T-cell (primary cell): Measurements from ENCODE around the gene CCDC157. TPM values are rescaled to one million over a fixed set of nuclear protein-coding genes. Genes with fewer than 3 reads are reported as not detected.

ENCODE experiments used
- ATAC-seq, 4 experiments: fragments of 200-7000 bp in 3 of 4; fragments of 150-1000 bp in 1 of 4; cut with Tn5 transposase; replicated peaks in 1 of 4; 1 replicate in 3 of 4; 2 replicates in 1 of 4; pipeline ENCODE4 v1.10.0; 2021; ENCODE audit warnings: moderate library complexity in 3 of 4, mild to moderate bottlenecking in 2 of 4, moderate number of reproducible peaks in 1 of 4
- CTCF ChIA-PET, 2 donors: fragments of 300-600 bp; sonication (Branson Sonifier 250); formaldehyde crosslinking; loops; one replicate each; lab custom pipeline; 2022; ENCODE audit warnings: antibody characterized with exemption in 2 of 2; lab: Charles Lee
- POLR2A ChIA-PET, 2 donors: fragments of 300-600 bp; sonication (Branson Sonifier 250); formaldehyde crosslinking; loops; one replicate each; lab custom pipeline; 2022; ENCODE audit warnings: antibody characterized with exemption in 2 of 2; lab: Charles Lee
- DNase-seq, 35 experiments: peaks; one replicate each; pipeline versions ENCODE4 v3.0.0 to v3.0.0-alpha.2; 2013 to 2023
- H3K27ac ChIP-seq: one replicate; pipeline ENCODE4 v1.5.1; 2013; ENCODE audit warnings: low read length
- H3K27me3 ChIP-seq, 2 experiments: replicated peaks in 1 of 2; 1 replicate in 1 of 2; 2 replicates in 1 of 2; pipeline versions ENCODE4 v1.6.1 to v1.7.0; 2013; ENCODE audit warnings: low read length in 1 of 2, mixed read lengths in 1 of 2; ENCODE audit not compliant: control insufficient read depth in 2 of 2, insufficient read depth in 2 of 2; ENCODE audit errors: extremely low read depth in 1 of 2
- H3K36me3 ChIP-seq, 2 donors: 1 replicate in 1 of 2; 2 replicates in 1 of 2; pipeline versions ENCODE4 v1.6.1 to v1.7.0; 2013; ENCODE audit warnings: low read length in 1 of 2; ENCODE audit not compliant: control insufficient read depth in 2 of 2, insufficient read depth in 1 of 2; ENCODE audit errors: extremely low read depth in 1 of 2
- H3K4me1 ChIP-seq, 2 experiments: 1 replicate in 1 of 2; 2 replicates in 1 of 2; pipeline versions ENCODE4 v1.6.1 to v1.7.0; 2013; ENCODE audit warnings: low read length in 2 of 2, mixed read lengths in 1 of 2; ENCODE audit not compliant: insufficient read depth in 2 of 2, control insufficient read depth in 1 of 2; ENCODE audit errors: extremely low read depth in 1 of 2
- H3K4me3 ChIP-seq, 2 donors: 1 replicate in 1 of 2; 2 replicates in 1 of 2; pipeline versions ENCODE4 v1.5.1 to v1.7.0; 2013; ENCODE audit warnings: mild to moderate bottlenecking in 2 of 2, low read length in 1 of 2, moderate library complexity in 1 of 2; ENCODE audit not compliant: control insufficient read depth in 1 of 2; ENCODE audit errors: extremely low read depth in 1 of 2
- H3K9me3 ChIP-seq: 2 replicates; pipeline ENCODE4 v1.7.0; 2013
- H3K27ac Mint-ChIP-seq, 2 donors: one replicate each; pipeline ENCODE4 v1.8.0; 2020 to 2021; ENCODE audit warnings: mild to moderate bottlenecking in 2 of 2, mixed read lengths in 2 of 2
- H3K27me3 Mint-ChIP-seq, 2 donors: one replicate each; pipeline ENCODE4 v1.8.0; 2021 to 2022; ENCODE audit warnings: mixed read lengths in 2 of 2
- H3K36me3 Mint-ChIP-seq: one replicate; pipeline ENCODE4 v1.8.0; 2021; ENCODE audit warnings: mixed read lengths
- H3K4me1 Mint-ChIP-seq, 3 donors: one replicate each; pipeline ENCODE4 v1.8.0; 2020 to 2022; ENCODE audit warnings: mixed read lengths in 3 of 3, mild to moderate bottlenecking in 1 of 3
- H3K4me3 Mint-ChIP-seq, 3 donors: one replicate each; pipeline ENCODE4 v1.8.0; 2020 to 2022; ENCODE audit warnings: mild to moderate bottlenecking in 3 of 3, mixed read lengths in 3 of 3, moderate library complexity in 3 of 3
- H3K9me3 Mint-ChIP-seq, 3 donors: one replicate each; pipeline ENCODE4 v1.8.0; 2020 to 2022; ENCODE audit warnings: mixed read lengths in 3 of 3
- WGBS: methylation state at CpG from one replicate; pipeline ENCODE4 v1.1.5; 2013; ENCODE audit warnings: missing lambda C conversion rate; ENCODE audit not compliant: insufficient coverage; 5-methylcytosine and 5-hydroxymethylcytosine counted together
- total RNA-seq, 35 experiments: library from RNA in 6 of 35; stranded (reverse) in 6 of 35; fragments of 120-200 nt in 1 of 35; gene quantifications; one replicate each; pipeline versions ENCODE4 v1.2.1 to v1.2.4 and lab custom pipeline; 2013 to 2026

Gene CCDC157
- total RNA-seq, 5 donors from 2014 or later (not counting 1 experiment from before 2014, with no cell fraction given), result 4.6 to 10.9 (median 5.1) TPM

DNA sequence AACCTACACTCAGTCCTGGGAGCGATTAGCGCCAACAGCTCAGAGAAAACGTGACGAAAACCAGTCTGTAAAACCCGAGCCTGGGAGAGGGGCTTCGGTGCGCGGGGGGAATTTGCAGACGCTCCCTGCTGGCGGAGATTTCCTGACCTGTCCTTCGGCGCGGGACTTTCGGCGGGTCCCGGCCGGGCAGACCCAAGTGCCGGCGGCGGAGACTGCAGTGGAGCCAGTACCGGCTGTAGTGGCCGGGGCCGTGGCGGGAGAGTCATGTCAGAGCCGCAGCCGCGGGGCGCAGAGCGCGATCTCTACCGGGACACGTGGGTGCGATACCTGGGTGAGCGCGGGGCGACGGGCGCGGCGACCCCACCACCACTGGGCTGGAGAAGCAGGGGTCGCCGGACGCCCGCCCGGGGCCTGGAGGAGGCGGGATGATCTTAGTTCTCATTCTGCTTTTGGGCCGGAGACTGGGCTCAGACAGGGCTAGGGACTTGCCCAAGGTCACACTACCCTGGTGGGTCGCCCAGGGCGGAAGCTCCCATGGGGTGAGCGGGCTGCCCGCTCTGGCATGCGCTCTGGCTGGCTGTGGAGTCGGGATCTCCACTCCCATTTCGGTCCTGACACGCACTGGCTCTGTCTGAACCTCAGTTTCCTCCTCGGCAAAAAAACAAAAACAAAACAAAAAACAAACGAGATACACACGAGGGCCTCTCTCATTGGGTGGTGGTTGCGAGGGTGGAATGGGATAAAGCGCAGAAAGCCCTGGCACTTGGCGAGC lies 69.0 kb downstream of the CCDC157 start, which contains the start of gene MTFP1:
Gene MTFP1 (plus strand): TSS at position 153 of the 772 bp plus-strand sequence. CDS start 112 bp downstream, at position 265.
- H3K36me3 Mint-ChIP-seq, result peaks cover 12% of the 10 kb centered on the region
- CTCF ChIA-PET, result interaction anchor here (0.6 to 2.7 kb wide), 12 partner anchors 10 to 319 kb away, joined by 3 to 12 read pairs (median 5); partner anchors contain the start of genes CASTOR1 (in 1 of the 2), RNF215 (in 1 of the 2) and SEC14L2 (in 1 of the 2)
- POLR2A ChIA-PET, result interaction anchor here in 1 of 2 donors (0.6 to 1.0 kb wide), 2 partner anchors 12 to 858 kb away, joined by 3 read pairs; no protein-coding TSS in a partner anchor

More for the DNA sequence above, 69.0 kb downstream of the CCDC157 start, which contains the start of gene MTFP1:
- ATAC-seq (peak in 1 of 4 experiments; percentile 4), DNase-seq (peak in 34 of 35 experiments; percentile 15 to 74 (median 36))
- WGBS, result under 1% methylated on average over 56 of the region's 61 CpGs
- Histone ChIP-seq H3K9me3 (no peaks in the 10 kb centered on the region), H3K27me3 (no peaks in the 10 kb centered on the region), H3K4me3 (peak within 1 kb of the TSS; percentile 82 to 90), H3K4me1 (peaks cover 16 to 52% of the 10 kb centered on the region in 2 experiments), H3K27ac (peak within 1 kb of the TSS; percentile 86), H3K36me3 (peaks cover 7 to 13% of the 10 kb centered on the region in 2 donors)
- H3K4me3 Mint-ChIP-seq, result peak within 1 kb of the TSS; percentile 92 to 97 (median 95)
- peak within 1 kb of the TSS; percentile 96 to 99 for H3K27ac Mint-ChIP-seq
- H3K9me3 Mint-ChIP-seq, result no peaks in the 10 kb centered on the region
- peaks cover 50 to 55% (median 55%) of the 10 kb centered on the region in 3 donors for H3K4me1 Mint-ChIP-seq
- H3K27me3 Mint-ChIP-seq, result no peaks in the 10 kb centered on the region

Other genes starting within 250 kb of the CCDC157 start
- gene LIF, start 110.2 kb upstream of the CCDC157 start, total RNA-seq, result 1 to 10 TPM in 3 of 5 donors, under 1 TPM in 2; 0.26 to 3.3 (median 1.4) TPM
- gene OSM, start 90.2 kb upstream of the CCDC157 start, total RNA-seq, result 10 to 100 TPM in 2 of 5 donors, 1 to 10 TPM in 3; 5.9 to 16.5 (median 7.4) TPM
- 10 to 100 TPM; 12.8 to 21.9 (median 16.1) TPM for gene CASTOR1, start 67.5 kb upstream of the CCDC157 start, total RNA-seq
- gene TBC1D10A, start 30.1 kb upstream of the CCDC157 start, total RNA-seq, result 10 to 100 TPM; 56.2 to 84.3 (median 82.3) TPM
- 100 to 1,000 TPM; 272 to 323 (median 292) TPM for gene SF3A1, start 113 bp upstream of the CCDC157 start, total RNA-seq
- gene RNF215, start 30.4 kb downstream of the CCDC157 start, total RNA-seq, result 1 to 10 TPM; 6.2 to 8.4 (median 6.3) TPM
- gene SEC14L2, start 40.0 kb downstream of the CCDC157 start, total RNA-seq, result 10 to 100 TPM; 10.9 to 87.9 (median 15.8) TPM
- 10 to 100 TPM; 22.7 to 59.2 (median 29.4) TPM for gene MTFP1, start 68.8 kb downstream of the CCDC157 start, total RNA-seq
- not detected for gene SEC14L3, start 115.0 kb downstream of the CCDC157 start, total RNA-seq
- under 1 TPM in 1 of 5 donors, not detected in 4; 0.10 TPM for gene SEC14L4, start 148.7 kb downstream of the CCDC157 start, total RNA-seq
- gene SEC14L6, start 189.7 kb downstream of the CCDC157 start, total RNA-seq, result under 1 TPM in 1 of 5 donors, not detected in 4; 0.13 TPM
- 1 to 10 TPM in 3 of 5 donors, not detected in 2; 1.1 to 1.5 (median 1.5) TPM for gene GAL3ST1, start 217.7 kb downstream of the CCDC157 start, total RNA-seq
- 10 to 100 TPM; 36.0 to 66.2 (median 63.1) TPM for gene PES1, start 234.9 kb downstream of the CCDC157 start, total RNA-seq